ENCODE results near the gene GET3.
"Not testable (repeated sequence)": the region's sequence is repeated elsewhere in the genome, so short reads cannot be mapped to it uniquely, and the experiment has no call there.

The GET3 gene

DNA sequence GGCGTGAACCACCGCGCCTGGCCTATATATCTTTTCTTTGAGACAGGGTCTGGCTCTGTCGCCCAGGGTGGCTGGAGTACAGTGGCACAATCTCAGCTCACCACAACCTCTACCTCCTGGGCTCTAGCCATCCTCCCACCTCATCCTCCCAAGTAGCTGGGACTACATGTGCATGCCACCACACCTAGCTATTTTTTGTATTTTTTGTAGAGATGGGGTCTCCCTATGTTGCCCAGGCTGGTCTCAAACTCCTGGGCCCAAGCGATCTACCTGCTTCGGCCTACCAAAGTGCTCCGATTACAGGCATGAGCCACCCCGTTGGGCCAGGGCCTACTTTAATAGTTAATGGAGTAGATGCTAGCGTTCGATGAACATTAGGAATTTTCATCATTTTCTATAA is 17.0 kb upstream of the GET3 start:
- DNase-seq = no peak

DNA sequence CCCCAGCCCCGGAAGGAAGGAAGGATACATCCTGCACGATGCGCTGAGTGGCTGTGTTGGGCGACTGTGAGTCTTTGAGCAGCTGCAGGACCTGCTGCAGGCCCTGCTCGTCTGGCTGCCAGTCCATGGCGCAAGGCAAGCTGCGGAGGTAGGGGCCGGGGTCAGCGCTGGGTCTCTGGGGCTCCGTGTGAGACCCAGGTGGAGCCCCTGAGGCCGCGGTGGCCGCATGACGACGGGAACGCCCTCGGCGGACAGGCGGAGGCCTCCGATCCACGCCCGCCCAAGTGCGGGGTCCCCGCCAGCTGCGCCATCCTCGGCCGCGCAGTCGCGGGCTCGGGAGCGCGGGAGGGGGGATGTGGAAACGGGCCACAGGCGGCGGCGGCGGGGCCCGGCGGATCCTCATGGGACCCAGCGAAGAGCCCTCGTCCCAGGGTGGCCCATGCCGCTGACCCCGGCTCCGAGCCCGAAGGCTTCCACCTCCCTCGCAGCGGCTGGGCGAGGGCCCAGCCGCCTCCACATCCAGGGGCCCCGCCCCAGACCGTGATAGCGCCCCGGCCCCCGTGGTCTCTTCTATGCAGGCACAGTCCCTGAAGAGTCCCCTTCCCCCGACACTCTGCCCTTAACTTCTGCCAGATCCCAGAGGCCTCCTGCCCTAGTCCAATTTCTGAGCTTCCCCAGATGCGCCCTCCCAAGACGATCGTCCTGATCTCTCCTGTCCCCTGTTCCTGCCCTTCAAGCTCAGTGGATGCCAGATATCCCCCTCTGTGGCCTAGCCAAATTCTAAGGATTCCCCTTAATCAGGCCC is 16.2 kb upstream of the GET3 start:
- DNase-seq = no peak

DNA sequence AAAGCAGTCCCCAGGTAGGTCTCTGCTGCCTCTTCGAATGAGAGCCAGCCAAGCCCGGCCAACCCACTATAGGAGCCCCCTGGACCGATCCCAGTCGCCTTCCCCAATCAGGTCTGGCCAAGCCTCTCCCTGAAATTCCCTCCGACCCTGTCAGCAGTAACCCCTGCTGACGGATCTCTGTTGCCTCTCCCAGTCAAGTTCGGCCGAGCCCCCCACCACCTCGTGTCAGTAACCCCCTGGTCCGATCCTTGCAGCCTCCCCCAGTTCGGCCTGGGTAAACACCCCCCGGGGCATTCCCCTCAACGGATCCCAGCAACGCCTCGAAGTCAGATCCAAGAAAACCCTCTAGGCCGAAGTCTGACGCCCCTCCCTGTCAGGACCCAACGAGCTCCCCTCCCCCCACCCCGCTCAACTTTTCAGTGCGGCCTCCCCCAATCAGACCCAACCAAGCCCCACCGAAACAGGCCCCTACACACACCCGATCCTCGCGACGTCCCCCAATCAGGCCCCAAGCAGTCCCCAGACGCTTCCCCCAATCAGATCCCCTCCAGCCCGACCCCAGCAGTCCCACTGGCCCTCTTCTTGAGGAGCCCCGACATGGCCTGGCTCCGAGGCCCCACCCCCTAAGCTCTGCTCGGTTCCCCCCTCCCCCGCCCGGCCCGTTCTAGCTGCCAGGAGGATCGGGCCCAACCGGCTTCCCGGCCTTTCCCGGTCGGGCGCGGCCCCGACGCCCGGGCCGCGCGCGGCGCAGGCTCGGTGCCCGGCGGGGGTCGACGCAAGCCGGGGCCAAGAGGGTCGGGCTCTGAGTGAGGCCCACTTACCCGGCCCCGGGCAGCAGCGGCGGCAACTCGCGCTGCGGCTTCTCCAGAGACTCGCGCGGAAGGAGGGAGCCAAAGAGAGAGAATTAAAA is 15.4 kb upstream of the GET3 start:
- no peak for DNase-seq

DNA sequence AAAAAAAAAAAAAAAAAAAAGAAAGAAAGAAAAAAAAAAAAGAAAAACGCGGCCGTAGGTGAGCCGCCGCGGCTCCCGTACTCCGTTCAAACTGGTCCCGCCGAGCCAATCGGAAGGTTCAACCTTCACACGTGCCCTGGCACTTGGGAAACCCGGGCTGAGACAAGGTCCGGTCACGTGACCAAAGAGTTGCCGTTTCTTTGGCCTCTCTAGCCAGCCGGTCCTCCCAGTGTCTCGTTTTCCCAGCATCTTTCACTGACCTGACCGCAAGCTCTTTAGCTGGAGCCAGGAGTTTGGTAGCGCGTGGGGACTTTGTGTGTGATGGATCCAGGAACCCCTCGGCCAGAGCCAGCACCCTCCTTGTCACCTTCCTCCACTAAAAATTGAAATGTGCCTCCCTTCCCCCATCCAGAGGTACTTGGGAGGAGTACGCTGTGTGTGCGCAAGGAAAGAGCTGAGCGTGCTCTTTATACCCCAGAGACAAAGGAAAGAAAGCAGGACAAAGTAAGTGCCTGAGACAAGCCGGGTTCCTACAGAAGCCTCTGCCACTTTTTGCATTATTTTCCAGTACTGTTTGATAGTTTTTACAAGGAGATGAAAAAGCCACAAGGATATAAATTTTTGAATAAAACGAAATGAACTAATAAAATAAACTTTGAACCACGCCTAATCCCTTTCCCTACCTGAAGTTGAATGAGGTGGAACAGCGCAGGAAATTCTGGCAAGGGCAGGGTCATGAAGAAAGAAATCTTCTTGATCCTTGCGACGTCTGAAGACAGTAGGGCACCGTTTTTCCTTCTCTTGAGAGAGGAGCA is 14.5 kb upstream of the GET3 start:
- DNase-seq = peak; percentile 82

DNA sequence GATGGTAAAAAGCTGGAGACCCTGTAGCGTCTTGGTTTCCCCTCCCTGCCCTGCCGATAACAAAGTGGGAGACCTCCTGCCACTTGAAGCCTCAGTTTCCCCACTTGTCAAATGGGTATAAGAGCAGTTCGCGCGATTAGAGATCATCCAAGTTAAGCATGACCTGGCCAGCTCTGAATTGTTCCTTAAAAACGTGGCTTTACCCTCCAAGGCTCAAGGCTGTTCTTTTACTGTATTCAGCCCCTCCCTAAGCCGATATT is 14.0 kb upstream of the GET3 start:
- DNase-seq = no peak

DNA sequence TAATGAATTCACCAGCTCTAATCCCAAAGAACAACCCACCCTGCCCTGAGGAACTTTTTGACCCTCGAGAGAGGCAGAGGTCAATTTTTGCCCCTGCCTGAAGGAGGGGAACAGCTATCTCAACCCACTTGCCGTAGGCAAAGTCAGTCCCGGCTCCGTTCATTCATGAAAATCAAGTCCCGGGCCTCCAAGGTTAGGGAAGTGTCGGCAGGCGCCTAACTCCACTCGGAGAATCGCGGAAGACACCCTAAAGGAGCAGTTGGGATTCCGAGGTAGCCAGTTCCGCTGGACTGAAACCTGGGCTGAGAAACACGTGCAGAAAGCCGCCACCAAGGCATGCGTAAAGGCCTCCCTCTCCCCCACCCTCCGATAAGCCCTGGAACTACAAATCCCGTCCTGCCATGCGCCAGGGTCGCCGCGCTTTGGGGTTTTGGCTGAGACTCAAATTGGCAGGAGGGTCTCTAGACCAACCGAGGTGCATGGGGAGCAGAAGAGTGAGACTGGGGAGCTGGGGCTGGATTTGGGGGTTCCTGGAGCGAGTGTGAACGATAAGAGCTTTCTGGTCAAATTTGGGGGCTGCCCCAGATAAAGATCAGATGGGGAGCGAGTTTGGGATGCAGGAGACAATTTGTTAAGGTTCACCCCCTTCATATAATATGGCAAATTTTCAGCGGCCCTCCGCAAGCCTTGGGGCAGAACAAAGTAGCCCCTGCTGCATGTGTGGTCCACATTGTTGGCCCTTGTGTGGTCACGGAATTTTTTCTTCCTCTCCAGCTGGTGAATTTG is 13.5 kb upstream of the GET3 start, which contains the start of gene TNPO2:
Gene TNPO2 (minus strand): TSS at position 292 of the 786 bp plus-strand sequence. CDS start 2,955 bp downstream, outside the sequence.
- DNase-seq = no peak

DNA sequence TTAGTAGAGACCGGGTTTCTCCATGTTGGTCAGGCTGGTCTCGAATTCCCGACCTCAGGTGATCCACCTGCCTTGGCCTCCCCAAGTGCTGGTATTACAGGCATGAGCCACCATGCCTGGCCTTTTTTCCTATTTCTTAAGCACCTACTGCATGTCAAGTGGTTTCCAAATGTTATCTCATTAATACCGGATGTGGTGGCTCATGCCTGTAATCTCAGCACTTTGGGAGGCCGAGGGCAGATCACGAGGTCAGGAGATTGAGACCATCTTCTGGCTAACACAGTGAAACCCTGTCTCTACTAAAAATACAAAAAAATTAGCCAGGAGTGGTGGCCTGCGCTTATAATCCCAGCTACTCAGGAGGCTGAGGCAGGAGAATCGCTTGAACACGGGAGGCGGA is 11.7 kb upstream of the GET3 start:
- DNase-seq = not testable (repeated sequence)

DNA sequence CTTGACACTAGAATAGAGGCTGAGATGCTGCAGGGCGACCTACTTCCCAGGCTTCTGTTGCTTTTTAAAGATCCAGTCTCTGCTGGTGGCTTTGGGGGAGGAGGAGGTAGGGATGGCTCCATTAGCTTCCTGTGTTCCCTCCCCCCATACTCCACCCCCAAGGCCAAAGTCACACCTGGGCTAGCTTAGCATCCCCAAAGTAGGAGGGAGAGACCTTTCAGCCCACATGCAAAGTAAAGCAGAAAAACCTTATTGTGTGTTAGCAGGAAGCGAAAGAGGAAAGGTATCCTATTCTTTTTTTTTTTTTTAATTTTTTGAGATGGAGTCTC is 10.3 kb upstream of the GET3 start:
- DNase-seq = no peak

DNA sequence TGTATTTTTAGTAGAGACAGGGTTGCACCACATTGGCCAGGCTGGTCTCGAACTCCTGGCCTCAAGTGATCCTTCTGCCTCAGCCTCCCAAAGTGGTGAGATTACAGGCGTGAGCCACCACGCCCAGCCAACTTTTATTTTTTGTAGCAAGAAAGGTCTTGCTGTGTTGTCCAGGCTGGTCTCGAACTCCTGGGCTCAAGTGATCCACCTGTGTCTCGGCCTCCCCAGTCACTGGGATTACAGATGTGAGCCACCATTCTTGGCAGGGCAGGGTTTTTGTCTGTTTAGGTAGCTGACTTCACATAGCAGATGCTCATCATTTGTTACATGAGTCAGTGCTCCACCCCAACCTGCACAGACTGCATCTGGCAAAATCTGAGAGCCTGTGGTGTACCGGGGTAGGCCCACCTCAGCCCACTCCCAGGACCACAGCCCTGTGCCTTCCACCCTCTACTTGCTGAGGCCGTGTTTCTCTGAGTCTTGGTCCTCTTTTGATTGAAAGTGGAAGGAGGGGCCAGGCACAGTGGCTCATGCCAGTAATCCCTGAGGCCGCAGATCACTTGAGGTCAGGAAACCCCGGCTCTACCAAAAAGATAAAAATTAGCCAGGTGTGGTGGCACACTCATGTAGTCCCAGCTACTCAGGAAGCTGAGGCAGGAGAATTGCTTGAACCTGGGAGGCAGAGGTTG is 9.4 kb upstream of the GET3 start:
- DNase-seq = no peak

DNA sequence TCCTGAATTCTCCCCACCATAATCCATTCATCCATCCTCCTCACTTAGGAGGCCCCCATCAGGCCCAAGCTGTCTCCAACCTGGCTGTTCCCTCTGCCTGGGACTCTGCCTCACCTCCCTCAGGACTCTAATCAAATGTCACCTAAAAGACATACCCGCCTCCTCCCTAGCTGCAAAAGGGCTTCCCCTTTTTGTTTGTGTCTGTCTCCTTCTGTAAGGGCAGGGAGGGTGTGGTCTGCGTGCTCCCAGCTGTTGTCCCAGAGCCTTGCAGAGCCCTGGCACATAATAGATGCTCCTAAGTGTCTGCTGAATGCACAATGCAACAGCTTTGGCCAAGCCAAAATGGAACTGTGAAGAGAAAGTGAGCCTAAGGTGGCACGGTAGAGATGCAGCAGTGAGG is 7.2 kb upstream of the GET3 start:
- no peak for DNase-seq

DNA sequence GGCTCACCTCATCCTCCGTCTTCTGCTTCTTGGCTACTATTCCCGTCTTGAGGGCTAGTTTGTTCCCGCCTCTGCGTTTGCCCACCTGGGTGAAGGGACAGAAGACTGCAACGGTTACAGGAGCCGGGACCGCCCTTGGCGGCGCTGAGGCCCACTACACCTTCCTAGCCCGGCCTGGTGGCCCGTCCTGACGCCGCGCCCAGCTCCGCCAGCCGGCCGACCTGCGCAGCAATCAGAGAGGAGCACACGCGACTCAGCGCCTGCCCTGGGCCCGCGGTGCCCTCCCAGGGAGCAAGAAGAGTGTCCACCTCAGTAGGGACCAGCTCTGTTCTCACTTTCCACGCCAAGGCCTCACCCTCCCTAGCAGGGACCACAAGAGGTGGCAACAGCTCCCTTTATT is 6.0 kb upstream of the GET3 start:
- no peak for DNase-seq

DNA sequence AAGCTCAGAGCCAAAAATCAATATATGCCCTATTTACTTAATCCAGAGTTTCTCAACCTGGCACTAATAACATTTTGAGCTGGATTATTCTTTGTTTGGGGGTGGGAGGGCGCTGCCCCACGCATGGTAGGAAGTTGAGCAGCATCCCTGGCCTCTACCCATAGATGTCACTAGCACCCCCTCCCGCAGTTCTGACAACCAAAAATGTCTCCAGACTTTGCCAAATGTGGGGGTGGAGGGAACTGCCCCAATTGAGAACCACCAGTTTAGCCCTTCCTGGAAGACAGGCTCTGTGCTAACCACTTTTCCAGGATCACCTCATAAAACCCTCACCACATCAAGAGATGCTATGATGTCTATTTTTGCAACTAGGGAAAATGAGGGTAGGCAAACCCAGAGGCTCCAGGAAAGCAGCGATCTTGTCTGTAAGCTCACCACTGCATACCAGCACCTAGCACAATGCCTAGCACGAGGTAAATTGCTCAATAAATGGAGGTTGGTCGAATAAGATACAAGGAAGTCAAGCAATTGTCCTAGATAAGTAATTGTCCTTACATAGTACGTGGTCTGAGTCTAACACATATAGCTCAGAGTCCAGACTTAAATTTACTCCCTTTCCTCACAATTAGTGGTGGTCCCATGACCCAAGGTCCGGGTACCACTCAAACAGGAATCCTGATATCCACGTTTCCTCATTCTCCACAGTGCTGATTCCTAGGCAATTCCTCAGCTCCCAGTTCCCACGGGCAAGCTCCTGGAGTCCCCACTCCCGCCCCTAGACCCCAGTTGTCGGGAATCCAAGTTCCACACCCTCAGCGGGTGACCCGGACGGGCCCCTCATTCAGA is 3.7 kb upstream of the GET3 start:
- DNase-seq = no peak

DNA sequence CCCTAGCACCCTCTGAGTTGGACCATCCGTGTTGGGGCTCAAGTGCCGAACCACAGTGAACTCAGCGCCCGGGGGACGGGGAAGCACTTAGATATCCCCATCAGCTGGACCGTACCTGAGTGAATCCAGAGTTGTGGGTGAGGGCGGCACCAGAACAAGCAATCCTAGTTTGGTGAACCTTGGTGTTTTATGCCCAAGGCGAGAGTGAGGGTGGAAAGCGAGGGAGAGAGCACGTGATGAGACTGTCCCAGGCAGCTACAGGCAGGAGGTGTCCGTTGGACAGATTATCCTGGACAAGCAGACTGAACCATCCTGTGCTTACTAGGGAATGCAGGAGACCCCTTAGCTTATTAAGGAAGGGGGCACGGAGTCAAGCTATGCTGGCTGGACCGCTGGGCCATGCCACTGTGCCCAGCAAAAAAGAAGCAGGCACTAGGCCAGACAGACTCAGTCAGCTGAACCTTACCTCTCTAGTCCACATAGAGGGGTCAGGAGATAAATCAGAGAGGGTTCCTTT is 596 bp downstream of the GET3 start:
- no peak for DNase-seq

DNA sequence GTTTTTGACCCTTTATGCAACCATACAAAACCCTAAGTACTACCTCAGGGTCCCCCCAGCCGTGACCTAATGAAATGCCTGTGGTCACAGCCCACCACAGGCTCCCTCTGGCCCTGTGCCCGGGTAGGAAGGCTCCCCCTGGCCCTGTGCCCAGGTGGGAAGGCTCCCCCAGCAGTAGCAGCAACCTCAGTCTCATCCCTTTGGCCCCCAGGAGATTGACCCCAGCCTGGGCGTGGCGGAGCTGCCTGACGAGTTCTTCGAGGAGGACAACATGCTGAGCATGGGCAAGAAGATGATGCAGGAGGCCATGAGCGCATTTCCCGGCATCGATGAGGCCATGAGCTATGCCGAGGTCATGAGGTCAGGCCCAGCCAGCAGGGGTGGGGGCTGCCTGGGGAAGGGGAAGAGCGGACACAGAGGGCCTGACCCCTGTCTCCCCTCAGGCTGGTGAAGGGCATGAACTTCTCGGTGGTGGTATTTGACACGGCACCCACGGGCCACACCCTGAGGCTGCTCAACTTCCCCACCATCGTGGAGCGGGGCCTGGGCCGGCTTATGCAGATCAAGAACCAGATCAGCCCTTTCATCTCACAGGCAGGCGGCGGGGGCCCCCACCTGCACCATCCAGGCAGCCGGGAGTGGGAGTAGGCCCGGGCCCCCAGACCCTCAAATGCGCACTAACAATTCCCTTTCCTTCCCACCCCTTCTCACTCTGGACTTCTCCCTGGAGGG is 8.0 kb downstream of the GET3 start:
- DNase-seq = no peak

DNA sequence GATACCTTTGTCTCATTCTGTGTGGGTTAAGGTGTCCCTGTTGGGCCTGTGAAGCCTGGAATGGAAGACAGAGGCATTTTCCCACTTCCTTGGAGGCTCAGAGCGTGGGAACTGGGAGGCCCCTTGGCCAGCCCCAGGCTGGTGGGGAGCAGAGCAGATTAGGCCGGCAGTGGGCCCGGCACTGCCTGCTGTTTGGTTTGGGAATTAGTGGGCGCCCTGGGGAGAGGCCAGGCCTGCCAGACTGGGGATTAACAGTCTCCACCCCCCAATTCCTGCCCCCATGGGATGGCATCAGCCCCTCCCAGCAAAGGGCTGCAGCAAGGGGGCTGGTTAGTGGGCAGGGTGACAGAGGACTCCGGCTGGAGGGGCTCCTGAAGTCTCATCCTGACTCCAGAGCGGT is 11.2 kb downstream of the GET3 start:
- DNase-seq = no peak

DNA sequence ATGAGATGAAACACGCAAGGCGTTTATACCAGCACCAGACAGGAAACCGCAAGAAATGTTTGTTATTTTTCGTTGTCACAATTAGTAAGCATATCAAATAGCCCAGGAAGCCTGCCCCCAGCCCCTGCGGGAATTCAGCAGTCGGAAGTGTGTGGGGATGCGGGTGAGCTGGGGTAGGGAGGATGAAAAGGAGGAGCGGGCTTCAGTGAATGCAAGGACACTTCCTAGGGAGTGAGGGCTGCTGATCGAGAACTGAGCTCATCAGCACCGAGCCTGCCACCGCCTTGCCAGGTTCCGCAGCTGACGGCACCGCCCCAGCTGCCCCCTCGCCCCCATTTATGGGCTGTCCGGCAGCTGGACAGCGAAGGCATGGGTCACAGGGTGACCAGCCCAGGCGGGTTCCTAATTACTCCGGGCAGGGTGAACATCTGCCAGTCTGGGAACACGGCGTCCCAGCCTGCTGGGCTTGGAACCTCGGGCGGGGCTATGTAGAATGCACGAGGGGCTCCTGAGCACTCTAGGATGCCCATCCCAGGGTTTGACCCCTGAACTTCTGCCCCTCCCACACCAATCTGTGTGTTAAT is 12.7 kb downstream of the GET3 start:
- no peak for DNase-seq

DNA sequence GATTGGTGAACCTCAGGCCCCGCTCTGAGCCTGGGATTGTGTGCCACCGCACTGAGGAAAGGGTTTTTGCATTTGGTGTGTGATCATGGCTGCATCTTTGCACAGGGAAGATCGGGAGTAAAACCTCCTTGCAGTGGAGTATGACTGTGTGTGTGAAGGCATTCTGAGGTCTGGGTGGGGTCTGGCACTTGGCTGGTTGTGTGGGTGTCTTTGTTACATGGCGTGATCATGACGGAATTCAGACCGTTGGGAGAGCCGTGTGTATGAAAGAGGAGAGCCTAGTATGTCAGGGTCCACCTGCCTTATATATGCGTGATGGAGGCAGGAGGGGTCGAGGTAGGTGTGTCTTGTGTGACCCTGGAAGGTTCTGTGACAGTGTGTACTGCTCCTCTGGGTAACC is 13.6 kb downstream of the GET3 start:
- no peak for DNase-seq

DNA sequence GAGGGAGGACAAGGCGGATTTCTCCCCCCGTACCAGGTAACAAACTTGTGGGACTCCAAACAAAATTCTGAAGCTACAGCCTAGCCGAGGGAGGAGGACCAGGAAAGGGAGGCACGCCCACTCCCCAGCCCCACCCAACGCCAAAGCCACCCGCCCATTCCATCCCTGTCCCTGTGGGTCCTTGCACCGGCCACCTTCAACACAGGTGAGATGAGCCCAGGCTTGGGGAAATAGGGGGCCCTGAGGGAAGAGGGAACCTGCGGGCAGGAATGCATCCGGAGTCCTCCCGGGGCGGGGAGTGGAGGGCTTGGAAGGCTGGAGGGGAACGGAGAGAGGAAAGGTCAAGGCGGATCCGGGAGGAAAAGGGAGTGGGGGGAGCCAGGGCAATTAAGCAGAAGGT is 14.3 kb downstream of the GET3 start, which contains the start of gene BEST2:
Gene BEST2 (plus strand): TSS at position 157 of the 400 bp plus-strand sequence. CDS start 802 bp downstream, outside the sequence.
- DNase-seq = no peak

DNA sequence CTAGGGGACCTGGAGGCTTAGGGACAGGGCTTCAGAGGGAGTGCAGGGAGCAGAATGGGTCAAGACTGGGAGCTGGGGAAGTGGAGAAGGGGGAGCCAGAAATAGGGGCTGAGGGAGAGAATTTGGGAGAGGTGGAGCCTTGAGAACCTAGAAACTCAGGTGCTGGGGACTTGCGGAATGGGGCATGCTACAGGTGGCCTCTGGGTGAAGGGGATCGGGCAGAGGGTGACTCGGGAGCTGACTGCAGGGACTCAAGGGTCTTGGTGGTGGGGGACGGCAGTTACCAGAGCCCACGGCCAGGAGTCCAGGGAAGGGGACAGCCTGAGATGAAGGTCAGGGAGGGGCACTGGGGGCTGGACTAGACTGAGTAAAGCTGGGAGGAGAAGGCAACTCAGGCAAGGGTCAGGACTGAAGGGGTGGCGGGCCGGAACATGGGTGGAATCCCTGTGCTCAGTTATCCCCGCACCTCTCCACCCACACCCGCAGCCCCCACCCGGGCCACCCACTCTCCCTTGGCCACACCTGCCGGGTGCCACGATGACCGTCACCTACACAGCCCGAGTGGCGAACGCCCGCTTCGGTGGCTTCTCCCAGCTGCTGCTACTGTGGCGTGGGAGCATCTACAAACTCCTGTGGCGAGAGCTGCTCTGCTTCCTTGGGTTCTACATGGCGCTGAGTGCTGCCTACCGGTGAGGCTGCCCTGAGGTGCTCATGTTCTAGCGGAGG is 14.9 kb downstream of the GET3 start:
- DNase-seq = no peak

All from GOT3 (cell line).